ENCODE results near the gene BTNL8.

Gene BTNL8

DNA sequence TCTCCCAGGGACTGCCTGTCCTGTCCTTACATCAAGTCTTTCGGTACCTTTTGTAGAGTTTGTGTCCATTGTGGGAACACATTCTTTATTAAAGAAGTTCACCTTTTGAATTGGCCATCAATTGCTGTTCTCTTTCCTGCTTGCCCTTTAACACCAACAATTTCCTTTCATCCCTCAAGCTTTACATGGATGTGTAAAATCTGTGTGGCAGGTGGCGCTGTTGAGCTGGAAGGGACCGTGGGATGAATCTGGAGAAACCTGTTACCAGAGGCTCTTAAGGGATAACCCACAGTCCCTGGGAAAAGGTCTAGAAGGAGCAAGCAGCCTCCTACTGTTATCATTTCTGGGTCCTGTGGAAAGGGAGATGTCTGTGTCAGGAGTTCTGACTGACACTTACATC, 30.0 kb upstream of the BTNL8 start:
- TF ChIP-seq, protein P1, sequence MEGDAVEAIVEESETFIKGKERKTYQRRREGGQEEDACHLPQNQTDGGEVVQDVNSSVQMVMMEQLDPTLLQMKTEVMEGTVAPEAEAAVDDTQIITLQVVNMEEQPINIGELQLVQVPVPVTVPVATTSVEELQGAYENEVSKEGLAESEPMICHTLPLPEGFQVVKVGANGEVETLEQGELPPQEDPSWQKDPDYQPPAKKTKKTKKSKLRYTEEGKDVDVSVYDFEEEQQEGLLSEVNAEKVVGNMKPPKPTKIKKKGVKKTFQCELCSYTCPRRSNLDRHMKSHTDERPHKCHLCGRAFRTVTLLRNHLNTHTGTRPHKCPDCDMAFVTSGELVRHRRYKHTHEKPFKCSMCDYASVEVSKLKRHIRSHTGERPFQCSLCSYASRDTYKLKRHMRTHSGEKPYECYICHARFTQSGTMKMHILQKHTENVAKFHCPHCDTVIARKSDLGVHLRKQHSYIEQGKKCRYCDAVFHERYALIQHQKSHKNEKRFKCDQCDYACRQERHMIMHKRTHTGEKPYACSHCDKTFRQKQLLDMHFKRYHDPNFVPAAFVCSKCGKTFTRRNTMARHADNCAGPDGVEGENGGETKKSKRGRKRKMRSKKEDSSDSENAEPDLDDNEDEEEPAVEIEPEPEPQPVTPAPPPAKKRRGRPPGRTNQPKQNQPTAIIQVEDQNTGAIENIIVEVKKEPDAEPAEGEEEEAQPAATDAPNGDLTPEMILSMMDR (conservative IDR thresholded peaks at IDR 0.05; ENCODE audit: low read depth, low read length) = peak; percentile 95
- no peak overlapping the region for H3K4me3 ChIP-seq (ENCODE audit: low read length)
- DNase-seq (ENCODE audit: low read depth) = peak; percentile 13

DNA sequence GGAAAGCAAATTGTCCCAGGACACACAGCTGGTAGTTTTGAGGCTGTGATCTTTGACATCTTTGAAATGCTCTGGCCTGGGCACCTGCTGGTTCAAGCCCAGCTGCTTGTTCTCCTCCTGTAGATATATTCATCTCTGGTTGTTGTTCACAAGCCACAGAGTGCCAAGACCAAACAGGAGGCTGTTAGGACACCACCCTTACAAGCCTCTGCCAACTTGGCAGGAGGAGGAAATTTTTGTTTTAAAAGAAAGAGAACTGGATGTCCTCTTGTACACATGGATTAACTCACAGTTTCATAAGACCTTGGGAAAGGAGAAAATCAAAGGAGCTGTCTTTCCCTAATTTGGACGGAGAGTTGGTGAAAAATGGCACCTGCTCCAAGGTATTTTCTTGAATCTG, 29.4 kb upstream of the BTNL8 start:
- no peak overlapping the region for H3K4me3 ChIP-seq (ENCODE audit: low read length)
- DNase-seq (ENCODE audit: low read depth) = no peak
- TF ChIP-seq, protein P1 (conservative IDR thresholded peaks at IDR 0.05; ENCODE audit: low read depth, low read length) = no peak

DNA sequence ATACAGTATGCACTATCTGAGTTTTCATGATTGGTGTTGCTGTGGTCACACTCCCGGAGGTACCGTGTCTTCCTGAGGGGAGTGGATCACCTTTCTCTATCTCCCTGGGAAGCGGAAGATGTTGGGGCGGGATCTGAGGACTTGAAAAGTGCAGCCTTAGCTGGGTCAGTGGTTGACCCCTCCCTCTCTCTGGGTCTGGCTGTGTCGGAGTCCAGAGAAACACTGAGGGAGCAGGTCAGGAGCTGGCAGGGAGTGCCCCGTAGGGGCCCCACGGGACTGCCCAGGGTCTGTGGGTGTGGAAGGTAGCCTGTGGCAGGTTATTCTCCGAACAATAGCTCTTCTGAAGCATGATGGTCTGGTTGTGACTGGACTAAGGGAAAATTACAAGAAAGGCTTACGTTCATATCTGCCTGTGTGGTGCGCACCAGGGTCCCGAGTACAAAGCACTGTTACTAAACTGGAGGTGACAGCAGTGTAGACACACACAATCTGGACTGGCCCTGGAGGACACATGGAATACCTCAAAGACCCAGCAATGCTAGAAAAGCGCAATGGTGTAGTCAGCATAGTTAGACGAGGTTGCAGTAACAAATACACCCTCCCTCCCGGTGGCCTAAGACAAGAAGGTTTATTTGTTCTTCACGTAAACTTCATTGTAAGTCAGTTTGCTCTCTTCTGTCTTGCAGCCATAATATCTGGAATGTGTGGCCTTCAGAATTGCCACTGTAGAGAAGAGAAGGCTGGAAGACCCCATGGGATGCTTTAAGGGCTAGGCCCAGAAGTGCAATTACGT, 28.5 kb upstream of the BTNL8 start:
- DNase-seq (ENCODE audit: low read depth) = no peak
- TF ChIP-seq, protein P1 (conservative IDR thresholded peaks at IDR 0.05; ENCODE audit: low read depth, low read length) = no peak
- no peak overlapping the region for H3K4me3 ChIP-seq (ENCODE audit: low read length)

DNA sequence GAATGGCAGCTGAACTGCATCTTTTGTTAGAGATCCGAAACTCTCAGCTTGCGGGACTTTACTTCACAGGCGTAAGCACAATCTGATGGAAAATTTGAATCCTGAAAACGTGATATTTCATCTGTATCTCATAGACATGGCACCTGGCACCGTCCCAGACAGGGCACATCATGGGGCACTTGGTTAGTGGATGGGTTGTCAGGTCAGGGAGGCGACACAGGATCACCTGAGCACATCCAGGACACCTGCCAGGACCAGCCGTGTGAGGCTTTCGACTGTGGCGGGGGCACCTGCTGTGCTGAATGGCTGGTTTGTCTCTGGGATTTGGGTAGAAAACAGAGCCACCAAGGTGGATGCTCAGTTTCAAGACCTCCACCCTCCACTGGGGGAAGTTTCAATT, 26.5 kb upstream of the BTNL8 start:
- TF ChIP-seq, protein P1 (conservative IDR thresholded peaks at IDR 0.05; ENCODE audit: low read depth, low read length) = no peak
- H3K4me3 ChIP-seq (ENCODE audit: low read length) = no peak overlapping the region
- no peak for DNase-seq (ENCODE audit: low read depth)

DNA sequence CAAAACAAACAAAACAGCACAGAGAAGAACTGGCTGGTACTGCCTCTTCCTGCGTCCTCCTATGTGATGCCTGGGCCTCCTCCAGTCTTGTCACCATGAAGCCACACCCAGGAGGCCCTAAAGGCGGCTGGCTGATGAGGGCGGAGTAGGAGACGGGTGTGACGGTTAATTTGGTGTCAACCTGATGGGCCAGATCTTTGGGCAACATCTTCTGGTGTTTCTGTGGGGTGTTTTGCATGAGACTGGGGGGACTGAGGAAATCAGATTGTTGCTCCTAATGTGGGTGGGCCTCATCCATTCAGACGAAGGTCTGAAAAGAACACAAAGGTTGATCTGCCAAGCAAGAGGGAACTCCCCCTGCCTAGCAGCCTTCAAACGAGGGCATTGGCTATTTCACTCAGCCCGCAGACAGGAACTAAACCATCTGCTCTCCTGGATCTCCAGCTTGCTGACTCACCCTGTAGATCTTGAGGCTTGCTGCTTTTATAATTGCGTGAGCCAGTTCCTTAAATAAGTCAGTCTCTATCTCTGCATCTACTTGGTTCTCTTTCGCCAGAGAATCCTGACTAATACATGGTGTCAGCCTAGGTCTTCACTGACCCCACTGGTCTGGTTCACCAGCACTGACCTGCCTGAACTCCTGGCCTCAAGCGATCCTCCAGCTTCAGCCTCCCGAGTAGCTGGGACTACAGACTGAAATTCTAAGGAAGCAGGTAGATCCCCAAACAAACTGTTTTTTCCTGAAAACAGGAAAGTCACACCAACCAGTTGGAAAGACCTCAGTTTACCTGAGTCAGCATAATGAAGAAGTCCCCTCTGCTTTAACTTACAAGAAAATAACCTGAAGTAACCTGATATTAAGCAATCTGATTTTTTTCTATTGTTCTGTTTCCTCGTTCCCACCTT, 25.1 kb upstream of the BTNL8 start:
- no peak for DNase-seq (ENCODE audit: low read depth)
- no peak overlapping the region for H3K4me3 ChIP-seq (ENCODE audit: low read length)
- TF ChIP-seq, protein P1 (conservative IDR thresholded peaks at IDR 0.05; ENCODE audit: low read depth, low read length) = no peak

DNA sequence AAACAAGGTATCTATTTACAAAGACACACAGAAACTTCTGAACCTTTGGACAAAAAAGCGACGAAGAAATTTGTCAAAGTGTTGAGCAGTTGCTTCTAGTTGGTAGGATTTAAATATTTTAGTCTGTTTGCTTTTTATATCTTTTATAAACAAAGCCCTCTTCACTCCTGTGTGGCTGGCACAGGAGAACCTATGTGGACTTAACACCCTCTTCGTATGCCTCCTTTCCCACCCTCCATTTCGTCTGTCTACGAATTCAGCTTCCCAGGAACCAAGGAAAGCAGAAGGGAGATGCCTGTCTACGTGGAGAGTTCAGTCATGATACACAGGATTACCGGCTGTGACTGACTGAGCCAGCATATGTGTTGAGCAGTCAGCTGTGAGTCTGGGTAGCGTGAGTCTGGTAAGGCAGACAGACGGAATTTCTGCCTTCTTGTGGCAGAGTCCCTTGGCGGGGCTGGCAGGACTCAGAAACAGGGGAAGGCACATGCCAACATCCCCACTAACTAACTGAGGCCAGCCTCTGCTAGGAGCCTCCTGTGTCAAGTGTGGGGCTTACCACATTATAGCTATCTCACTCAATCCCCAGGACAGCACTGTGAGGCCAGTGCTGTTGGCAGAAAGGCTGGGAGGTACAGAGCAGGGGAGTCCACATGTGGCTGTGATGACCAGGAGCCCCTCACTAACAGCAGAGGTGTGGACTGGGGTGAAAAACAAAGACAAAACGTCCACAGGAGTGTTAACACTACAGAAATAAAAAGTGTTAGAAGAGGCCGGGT, 24.0 kb upstream of the BTNL8 start:
- DNase-seq (ENCODE audit: low read depth) = no peak
- no peak overlapping the region for H3K4me3 ChIP-seq (ENCODE audit: low read length)
- TF ChIP-seq, protein P1 (conservative IDR thresholded peaks at IDR 0.05; ENCODE audit: low read depth, low read length) = no peak

Data from retinal pigment epithelial cell (primary cell).